ENCODE measurements around the gene HAGH.
A peak's percentile ranks its signal among the peaks of the same experiment; 100 is the strongest.

Gene HAGH

GRCh38 chr16:1863681-1864460 is 37.2 kb upstream of the HAGH start:
- ChIA-PET CTCF (interaction anchor here (0.6 to 1.9 kb wide), 12 partner anchors 10 to 284 kb away, joined by 3 to 5 read pairs (median 4); no protein-coding TSS in a partner anchor), POLR2A (no interaction called here)
- TF ChIP-seq CTCF (IDR thresholded peaks at IDR 0.05; ENCODE audit: control extremely low read depth, extremely low read depth, low read depth, missing control alignments): peak; percentile 30
- no peak for DNase-seq (ENCODE audit: extremely low spot score)

GRCh38 chr16:1862394-1862793 is 35.8 kb upstream of the HAGH start:
- POLR2A ChIA-PET: no interaction called here
- TF ChIP-seq CTCF (IDR thresholded peaks at IDR 0.05; ENCODE audit: control extremely low read depth, extremely low read depth, low read depth, missing control alignments): no peak
- DNase-seq (ENCODE audit: extremely low spot score): no peak
- CTCF ChIA-PET: interaction anchor here (0.8 to 1.9 kb wide), 6 partner anchors 16 to 278 kb away, joined by 3 to 11 read pairs (median 4); no protein-coding TSS in a partner anchor

GRCh38 chr16:1861730-1862129 is 35.1 kb upstream of the HAGH start:
- TF ChIP-seq CTCF (IDR thresholded peaks at IDR 0.05; ENCODE audit: control extremely low read depth, extremely low read depth, low read depth, missing control alignments): no peak
- ChIA-PET POLR2A (no interaction called here), CTCF (interaction anchor here (1.6 to 1.7 kb wide), 2 partner anchors 54 to 67 kb away, joined by 3 to 11 read pairs; no protein-coding TSS in a partner anchor)
- DNase-seq (ENCODE audit: extremely low spot score): no peak

GRCh38 chr16:1859650-1860049 is 33.0 kb upstream of the HAGH start:
- ChIA-PET POLR2A (no interaction called here), CTCF (interaction anchor here (1.4 kb wide), 1 partner anchor 9 kb away, joined by 4 read pairs; no protein-coding TSS in a partner anchor)
- no peak for TF ChIP-seq CTCF (IDR thresholded peaks at IDR 0.05; ENCODE audit: control extremely low read depth, extremely low read depth, low read depth, missing control alignments)
- DNase-seq (ENCODE audit: extremely low spot score): no peak

- no peak for TF ChIP-seq CTCF (IDR thresholded peaks at IDR 0.05; ENCODE audit: control extremely low read depth, extremely low read depth, low read depth, missing control alignments)
- POLR2A ChIA-PET: no interaction called here
- DNase-seq (ENCODE audit: extremely low spot score): no peak
- CTCF ChIA-PET: interaction anchor here (0.8 to 1.4 kb wide), 3 partner anchors 8 to 72 kb away, joined by 3 to 4 read pairs (median 3); no protein-coding TSS in a partner anchor
These were observed 31.7 kb upstream of the HAGH start for GRCh38 chr16:1858189-1858865.

GRCh38 chr16:1857433-1858097 is 30.9 kb upstream of the HAGH start:
- DNase-seq (ENCODE audit: extremely low spot score): no peak
- ChIA-PET CTCF (interaction anchor here (0.7 to 1.4 kb wide), 4 partner anchors 9 to 283 kb away, joined by 3 to 4 read pairs (median 3); no protein-coding TSS in a partner anchor), POLR2A (no interaction called here)
- TF ChIP-seq CTCF (IDR thresholded peaks at IDR 0.05; ENCODE audit: control extremely low read depth, extremely low read depth, low read depth, missing control alignments): no peak
